HCT116 (cell line): ENCODE data around the gene QKI. TPM values are rescaled to one million over a fixed set of nuclear protein-coding genes. Genes with fewer than 3 reads are reported as not detected.
"Not testable (repeated sequence)": the region's sequence is repeated elsewhere in the genome, so short reads cannot be mapped to it uniquely, and the experiment has no call there.

Source experiments
- ATAC-seq: fragments of 200-7000 bp; cut with Tn5 transposase; 2 replicates; pipeline ENCODE4 v1.9.1; 2020; ENCODE audit warnings: mild to moderate bottlenecking, moderate library complexity
- BruUV-seq: library from RNA; stranded (reverse); fragments of 400-500 nt; replicated peaks from 2 replicates; lab custom pipeline; 2021; lab: Mats Ljungman, UMichigan
- CTCF ChIA-PET: fragments of 300-600 bp; sonication (Branson Sonifier 250); formaldehyde crosslinking; loops from one replicate; lab custom pipeline; 2021; ENCODE audit warnings: antibody characterized with exemption; lab: Charles Lee
- POLR2A ChIA-PET: fragments of 300-600, 350-600 bp; sonication (Branson Sonifier 250); formaldehyde crosslinking; loops from one replicate; lab custom pipeline; 2021; ENCODE audit warnings: antibody characterized with exemption; lab: Charles Lee
- RAD21 ChIA-PET, 2 experiments: fragments of 300-600 bp; sonication (Branson Sonifier 250); formaldehyde crosslinking; loops; one replicate each; lab custom pipeline; 2023; ENCODE audit warnings: low total read pairs in 2 of 2; ENCODE audit not compliant: uncharacterized antibody in 2 of 2, unreplicated experiment in 2 of 2, low non-redundant PET in 1 of 2; lab: Charles Lee
- DNase-seq: peaks from one replicate; pipeline ENCODE4 v3.0.0-alpha.2; 2010; ENCODE audit warnings: low read depth, low spot score
- H2AFZ ChIP-seq: fragments of 200-600 bp; shearing (Covaris generic), sonication (generic); 2 replicates; pipeline ENCODE4 v1.6.1; 2017; ENCODE audit warnings: low read depth, mixed run types, mixed read lengths, antibody characterized with exemption, low read length; ENCODE audit not compliant: poor library complexity, severe bottlenecking
- H3K27ac ChIP-seq: 2 replicates; pipeline ENCODE4 v1.5.1; 2012; ENCODE audit warnings: low read depth, low read length
- H3K27me3 ChIP-seq: fragments of 200-600 bp; sonication (generic); 2 replicates; pipeline ENCODE4 v1.6.1; 2016; ENCODE audit warnings: mixed run types, low read length, mixed read lengths; ENCODE audit not compliant: insufficient read depth
- H3K36me3 ChIP-seq, 2 experiments: fragments of 200-500 bp in 1 of 2; fragments of 200-600 bp in 1 of 2; sonication (Bioruptor generic) in 1 of 2; sonication (generic) in 1 of 2; 2 replicates each; pipeline versions ENCODE4 v1.5.1 to v1.6.1; 2014 to 2016; ENCODE audit warnings: low read length in 2 of 2, inconsistent platforms in 1 of 2, mixed read lengths in 1 of 2, mixed run types in 1 of 2; ENCODE audit not compliant: insufficient read depth in 2 of 2, control insufficient read depth in 1 of 2
- H3K4me1 ChIP-seq, 2 experiments: fragments of 200-600 bp in 1 of 2; sonication (generic) in 1 of 2; 2 replicates each; pipeline versions ENCODE4 v1.5.1 to v1.6.1; 2012 to 2017; ENCODE audit warnings: low read length in 2 of 2, inconsistent platforms in 1 of 2, mild to moderate bottlenecking in 1 of 2, mixed read lengths in 1 of 2, mixed run types in 1 of 2, moderate library complexity in 1 of 2; ENCODE audit not compliant: insufficient read depth in 2 of 2, control insufficient read depth in 1 of 2
- H3K4me2 ChIP-seq: fragments of 200-600 bp; sonication (generic); 2 replicates; pipeline ENCODE4 v1.6.1; 2017; ENCODE audit warnings: mixed run types, low read length, mixed read lengths
- H3K4me3 ChIP-seq, 2 experiments: fragments of 200-600 bp in 1 of 2; sonication (generic) in 1 of 2; replicated peaks in 1 of 2; 2 replicates each; pipeline ENCODE4 v1.5.1; 2011 to 2016; ENCODE audit warnings: low read length in 2 of 2, control low read depth in 1 of 2, low read depth in 1 of 2, mild to moderate bottlenecking in 1 of 2, mixed read lengths in 1 of 2, mixed run types in 1 of 2
- H3K79me2 ChIP-seq: fragments of 200-600 bp; sonication (generic); 2 replicates; pipeline ENCODE4 v1.6.1; 2017; ENCODE audit warnings: mild to moderate bottlenecking, mixed run types, low read length, moderate library complexity, mixed read lengths; ENCODE audit not compliant: insufficient read depth
- H3K9ac ChIP-seq: fragments of 200-600 bp; sonication (generic); 2 replicates; pipeline ENCODE4 v1.6.1; 2016; ENCODE audit warnings: low read length, mixed read lengths
- H3K9me2 ChIP-seq: fragments of 200-600 bp; sonication (generic), shearing (Covaris generic); 2 replicates; pipeline ENCODE4 v1.6.1; 2017; ENCODE audit warnings: mixed run types, mild to moderate bottlenecking, moderate library complexity; ENCODE audit not compliant: insufficient read depth
- H3K9me3 ChIP-seq, 2 experiments: fragments of 200-500 bp in 1 of 2; fragments of 200-600 bp in 1 of 2; sonication (Bioruptor generic) in 1 of 2; sonication (generic) in 1 of 2; 2 replicates each; pipeline ENCODE4 v1.6.1; 2014 to 2017; ENCODE audit warnings: low read length in 2 of 2, mixed read lengths in 2 of 2, inconsistent platforms in 1 of 2, low read depth in 1 of 2, mild to moderate bottlenecking in 1 of 2, mixed run types in 1 of 2, moderate library complexity in 1 of 2; ENCODE audit not compliant: control insufficient read depth in 1 of 2, insufficient read depth in 1 of 2
- H4K20me1 ChIP-seq: fragments of 200-600 bp; sonication (generic), shearing (Covaris generic); 2 replicates; pipeline ENCODE4 v1.6.1; 2017; ENCODE audit warnings: mixed run types, mild to moderate bottlenecking, moderate library complexity; ENCODE audit not compliant: insufficient read depth
- ATF3 ChIP-seq: IDR thresholded peaks from 2 replicates; pipeline ENCODE4 v1.6.1; 2012
- CBX3 ChIP-seq: IDR thresholded peaks from 2 replicates; pipeline ENCODE4 v1.6.1; 2012; ENCODE audit warnings: low read depth
- EGR1 ChIP-seq: IDR thresholded peaks from 2 replicates; pipeline ENCODE4 v1.6.1; 2012; ENCODE audit warnings: low read depth
- EZH2 ChIP-seq: fragments of 200-600 bp; sonication (generic); IDR thresholded peaks from 2 replicates; pipeline ENCODE4 v1.6.1; 2017; ENCODE audit warnings: antibody characterized with exemption, mixed run types
- EZH2phosphoT487 ChIP-seq: fragments of 200-600 bp; IDR thresholded peaks from 2 replicates; pipeline ENCODE4 v1.6.1; 2018; ENCODE audit warnings: antibody characterized with exemption, borderline replicate concordance
- JUND ChIP-seq: IDR thresholded peaks from 2 replicates; pipeline ENCODE4 v1.6.1; 2012
- MAX ChIP-seq: IDR thresholded peaks from 2 replicates; pipeline ENCODE4 v1.6.1; 2012
- REST ChIP-seq: IDR thresholded peaks from 2 replicates; pipeline ENCODE4 v1.6.1; 2012; ENCODE audit warnings: low read depth
- SIN3A ChIP-seq: IDR thresholded peaks from 2 replicates; pipeline ENCODE4 v1.6.1; 2012; ENCODE audit warnings: low read depth
- ZFX ChIP-seq: fragments of 450-650 bp; IDR thresholded peaks from 2 replicates; pipeline ENCODE4 v1.6.1; 2017
- ZNF274 ChIP-seq: fragments of 200-500 bp; sonication (Bioruptor generic); IDR thresholded peaks from 2 replicates; pipeline ENCODE4 v1.6.1; 2014; ENCODE audit warnings: mild to moderate bottlenecking, low read depth, low read length, inconsistent platforms
- intact Hi-C: fragments of 100-400 bp; cut with micrococcal nuclease; formaldehyde crosslinking; loops from 2 replicates; pipeline ENCODE4 v1.10.0; 2022
- total RNA-seq: library from RNA; stranded (reverse); gene quantifications from one replicate; pipeline ENCODE4 v1.2.1, GENCODE V29; 2021; ENCODE audit not compliant: unreplicated experiment

QKI gene
- total RNA-seq, 1 experiment from 2014 or later, result 35.3 TPM

GRCh38 chr6:163381118-163381756 is 33.3 kb upstream of the QKI start:
- ChIA-PET RAD21 (no interaction called here), CTCF (no interaction called here), POLR2A (no interaction called here)
- Histone ChIP-seq H3K27ac (no peak overlapping the region), H3K79me2 (no peaks in the 10 kb centered on the region), H3K27me3 (no peaks in the 10 kb centered on the region), H3K4me3 (no peak overlapping the region), H3K4me2 (no peak overlapping the region), H3K9ac (no peak overlapping the region), H3K4me1 (peaks cover 0 to 14% of the 10 kb centered on the region in 2 experiments; a peak in 3 of 4 replicates), H3K36me3 (no peaks in the 10 kb centered on the region), H2AFZ (no peak overlapping the region), H3K9me3 (no peaks in the 10 kb centered on the region; a peak in 1 of 4 replicates), H4K20me1 (no peaks in the 10 kb centered on the region), H3K9me2 (no peaks in the 10 kb centered on the region)
- ATAC-seq (no peak), DNase-seq (no peak)
- no TSS peak for BruUV-seq
- intact Hi-C loops, result no loop called here
- TF ChIP-seq EZH2phosphoT487 (no peak), ZFX (no peak), MAX (no peak), ATF3 (no peak), EZH2 (no peak), JUND (no peak), ZNF274 (no peak), SIN3A (no peak), EGR1 (no peak), CBX3 (no peak), REST (no peak)

- H3K4me1 ChIP-seq, result peaks cover 5 to 29% of the 10 kb centered on the region in 2 experiments; a peak in 3 of 4 replicates
- H3K9me3 ChIP-seq, H4K20me1 ChIP-seq, POLR2A ChIA-PET, H3K36me3 ChIP-seq, intact Hi-C loops, H3K79me2 ChIP-seq, H3K27ac ChIP-seq, H3K9ac ChIP-seq, CTCF ChIA-PET, DNase-seq, RAD21 ChIA-PET, H3K4me3 ChIP-seq, BruUV-seq, H2AFZ ChIP-seq, H3K27me3 ChIP-seq, ATAC-seq, H3K4me2 ChIP-seq, H3K9me2 ChIP-seq: not testable (repeated sequence)
Measured at GRCh38 chr6:163383396-163383795, 31.1 kb upstream of the QKI start.
